IMR-90 (cell line): ENCODE measurements around the gene BMP5.

Source experiments
- BHLHE40 ChIP-seq: fragments of 150-350 bp; IDR thresholded peaks from 2 replicates; pipeline ENCODE4 v1.6.1; 2016; ENCODE audit warnings: mild to moderate bottlenecking, low read depth, low read length
- CEBPB ChIP-seq: IDR thresholded peaks from 2 replicates; pipeline ENCODE4 v1.6.1; 2012; ENCODE audit warnings: low read depth, low read length, improper control_type of control experiment
- FOS ChIP-seq: fragments of 150-350 bp; IDR thresholded peaks from 2 replicates; pipeline ENCODE4 v1.6.1; 2016; ENCODE audit warnings: low read depth, low read length
- MAZ ChIP-seq: IDR thresholded peaks from 2 replicates; pipeline ENCODE4 v1.6.1; 2012; ENCODE audit warnings: low read depth, mild to moderate bottlenecking, low read length, improper control_type of control experiment, moderate library complexity, borderline replicate concordance
- POLR2A ChIP-seq: IDR thresholded peaks from 2 replicates; pipeline ENCODE4 v1.6.1; 2012; ENCODE audit warnings: mild to moderate bottlenecking, low read depth, low read length
- RAD21 ChIP-seq: IDR thresholded peaks from 2 replicates; pipeline ENCODE4 v1.6.1; 2012; ENCODE audit warnings: low read length, improper control_type of control experiment
- RCOR1 ChIP-seq: IDR thresholded peaks from 2 replicates; pipeline ENCODE4 v1.6.1; 2012; ENCODE audit warnings: mild to moderate bottlenecking, low read length, improper control_type of control experiment; ENCODE audit not compliant: insufficient replicate concordance
- SMC3 ChIP-seq: fragments of 150-350 bp; IDR thresholded peaks from 2 replicates; pipeline ENCODE4 v1.6.1; 2016; ENCODE audit warnings: low read depth, mild to moderate bottlenecking, antibody characterized with exemption, low read length, moderate library complexity
- TF ChIP-seq, protein P1 (sequence below): fragments of 150-350 bp; IDR thresholded peaks from 2 replicates; pipeline ENCODE4 v1.6.1; 2017; ENCODE audit warnings: mild to moderate bottlenecking, antibody characterized with exemption, low read length, low read depth
- TF ChIP-seq, protein P2 (sequence below): conservative IDR thresholded peaks from 2 replicates; pipeline ENCODE4 v1.5.1; 2012; ENCODE audit warnings: mild to moderate bottlenecking, low read depth, low read length, improper control_type of control experiment

GRCh38 chr6:55882718-55883569, 7.6 kb upstream of the BMP5 start:
- TF ChIP-seq, protein P1, sequence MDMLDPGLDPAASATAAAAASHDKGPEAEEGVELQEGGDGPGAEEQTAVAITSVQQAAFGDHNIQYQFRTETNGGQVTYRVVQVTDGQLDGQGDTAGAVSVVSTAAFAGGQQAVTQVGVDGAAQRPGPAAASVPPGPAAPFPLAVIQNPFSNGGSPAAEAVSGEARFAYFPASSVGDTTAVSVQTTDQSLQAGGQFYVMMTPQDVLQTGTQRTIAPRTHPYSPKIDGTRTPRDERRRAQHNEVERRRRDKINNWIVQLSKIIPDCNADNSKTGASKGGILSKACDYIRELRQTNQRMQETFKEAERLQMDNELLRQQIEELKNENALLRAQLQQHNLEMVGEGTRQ, result no peak
- TF ChIP-seq POLR2A (no peak), FOS (no peak), RAD21 (no peak), MAZ (no peak), RCOR1 (no peak), BHLHE40 (no peak), SMC3 (no peak), CEBPB (no peak)
- TF ChIP-seq, protein P2, sequence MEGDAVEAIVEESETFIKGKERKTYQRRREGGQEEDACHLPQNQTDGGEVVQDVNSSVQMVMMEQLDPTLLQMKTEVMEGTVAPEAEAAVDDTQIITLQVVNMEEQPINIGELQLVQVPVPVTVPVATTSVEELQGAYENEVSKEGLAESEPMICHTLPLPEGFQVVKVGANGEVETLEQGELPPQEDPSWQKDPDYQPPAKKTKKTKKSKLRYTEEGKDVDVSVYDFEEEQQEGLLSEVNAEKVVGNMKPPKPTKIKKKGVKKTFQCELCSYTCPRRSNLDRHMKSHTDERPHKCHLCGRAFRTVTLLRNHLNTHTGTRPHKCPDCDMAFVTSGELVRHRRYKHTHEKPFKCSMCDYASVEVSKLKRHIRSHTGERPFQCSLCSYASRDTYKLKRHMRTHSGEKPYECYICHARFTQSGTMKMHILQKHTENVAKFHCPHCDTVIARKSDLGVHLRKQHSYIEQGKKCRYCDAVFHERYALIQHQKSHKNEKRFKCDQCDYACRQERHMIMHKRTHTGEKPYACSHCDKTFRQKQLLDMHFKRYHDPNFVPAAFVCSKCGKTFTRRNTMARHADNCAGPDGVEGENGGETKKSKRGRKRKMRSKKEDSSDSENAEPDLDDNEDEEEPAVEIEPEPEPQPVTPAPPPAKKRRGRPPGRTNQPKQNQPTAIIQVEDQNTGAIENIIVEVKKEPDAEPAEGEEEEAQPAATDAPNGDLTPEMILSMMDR, result no peak
